Tibial artery (tissue), 4 donors: Measurements from ENCODE around the gene COCH.
"Not testable (repeated sequence)": the region's sequence is repeated elsewhere in the genome, so short reads cannot be mapped to it uniquely, and the experiment has no call there.

Experiments
- DNase-seq, 2 donors: peaks; one replicate each; pipeline ENCODE4 v3.0.0-alpha.2; 2019
- H3K27ac ChIP-seq, 2 donors: fragments of 200-600 bp; sonication (generic) in 1 of 2; 1 replicate in 1 of 2; 2 replicates in 1 of 2; pipeline ENCODE4 v1.5.1; 2018 to 2019; ENCODE audit warnings: mild to moderate bottlenecking in 1 of 2
- H3K27me3 ChIP-seq, 2 donors: fragments of 200-600 bp; sonication (generic) in 1 of 2; one replicate each; pipeline versions ENCODE4 v1.5.1 to v1.6.0; 2016 to 2019
- H3K36me3 ChIP-seq, 3 donors: fragments of 200-600 bp; sonication (generic) in 2 of 3; one replicate each; pipeline ENCODE4 v1.5.1; 2016 to 2019; ENCODE audit warnings: mild to moderate bottlenecking in 2 of 3
- H3K4me1 ChIP-seq, 4 donors: fragments of 200-600 bp; sonication (generic) in 2 of 4; 1 replicate in 3 of 4; 2 replicates in 1 of 4; pipeline ENCODE4 v1.5.1; 2016 to 2019
- H3K4me3 ChIP-seq, 2 donors: fragments of 200-600 bp; sonication (generic) in 1 of 2; 1 replicate in 1 of 2; 2 replicates in 1 of 2; pipeline ENCODE4 v1.5.1; 2018 to 2019; ENCODE audit warnings: mild to moderate bottlenecking in 2 of 2
- H3K9me3 ChIP-seq, 3 donors: fragments of 200-600 bp; sonication (generic) in 1 of 3; one replicate each; pipeline ENCODE4 v1.5.1; 2016 to 2019
- CTCF ChIP-seq, 2 experiments: fragments of 200-600 bp in 1 of 2; fragments of 450-650 bp in 1 of 2; IDR thresholded peaks; one replicate each; pipeline ENCODE4 v1.5.1; 2017 to 2019; ENCODE audit warnings: antibody characterized with exemption in 2 of 2, mild to moderate bottlenecking in 1 of 2, moderate library complexity in 1 of 2
- intact Hi-C: fragments of 100-400 bp; cut with DNase I; formaldehyde crosslinking; loops from one replicate; pipeline ENCODE4 v1.15.0; 2023; ENCODE audit warnings: low total_unique reads

COCH gene

GRCh38 chr14:30915596-30915995 lies 41.2 kb downstream of the COCH start:
- Histone ChIP-seq H3K9me3 (no peaks in the 10 kb centered on the region), H3K36me3 (peaks cover 6 to 13% (median 8%) of the 10 kb centered on the region in 3 donors), H3K27ac (no peak overlapping the region), H3K4me3 (no peak overlapping the region), H3K4me1 (peaks cover 0 to 9% (median 1%) of the 10 kb centered on the region in 4 donors), H3K27me3 (no peaks in the 10 kb centered on the region)
- DNase-seq: no peak
- intact Hi-C loops: no loop called here
- no peak for TF ChIP-seq CTCF (IDR thresholded peaks at IDR 0.05)

- no peak overlapping the region for H3K4me3 ChIP-seq
- H3K27me3 ChIP-seq: no peaks in the 10 kb centered on the region
- no peaks in the 10 kb centered on the region for H3K4me1 ChIP-seq
- no peaks in the 10 kb centered on the region for H3K9me3 ChIP-seq
- no peak overlapping the region for H3K27ac ChIP-seq
- intact Hi-C loops: no loop called here
- DNase-seq: no peak
- H3K36me3 ChIP-seq: peaks cover 0 to 5% (median 5%) of the 10 kb centered on the region in 3 donors
- TF ChIP-seq CTCF (IDR thresholded peaks at IDR 0.05): no peak
Observed at GRCh38 chr14:30921305-30921704, 46.9 kb downstream of the COCH start.

GRCh38 chr14:30921788-30922187 lies 47.4 kb downstream of the COCH start:
- no peak overlapping the region for H3K27ac ChIP-seq
- intact Hi-C loops: no loop called here
- no peak overlapping the region for H3K4me3 ChIP-seq
- H3K9me3 ChIP-seq: no peaks in the 10 kb centered on the region
- DNase-seq: no peak
- peaks cover 0 to 5% (median 5%) of the 10 kb centered on the region in 3 donors for H3K36me3 ChIP-seq
- no peaks in the 10 kb centered on the region for H3K4me1 ChIP-seq
- H3K27me3 ChIP-seq: no peaks in the 10 kb centered on the region
- no peak for TF ChIP-seq CTCF (IDR thresholded peaks at IDR 0.05)

DNA sequence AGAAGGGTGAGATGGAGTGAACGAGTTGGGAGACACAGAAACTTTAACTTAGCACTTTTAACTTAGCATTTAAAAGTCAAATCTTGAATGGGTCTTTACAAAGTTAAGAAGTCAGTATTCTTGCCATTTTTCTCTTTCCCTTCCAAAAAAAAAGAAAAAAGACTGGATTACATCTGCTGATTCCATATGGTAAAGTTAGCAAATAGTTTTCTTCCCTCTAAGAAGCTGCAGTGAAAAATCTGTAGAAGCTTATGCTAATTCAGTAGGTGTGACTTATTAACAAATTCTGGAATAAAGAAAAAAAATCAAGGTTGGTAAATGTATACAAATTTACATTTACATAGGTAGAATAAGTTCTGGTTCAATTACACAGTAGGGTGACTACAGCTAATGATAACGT lies 50.9 kb downstream of the COCH start:
- DNase-seq: no peak
- Histone ChIP-seq H3K36me3 (peaks cover 0 to 5% (median 5%) of the 10 kb centered on the region in 3 donors), H3K4me3 (no peak overlapping the region), H3K27ac (no peak overlapping the region), H3K4me1 (peaks cover 0 to 13% (median 0%) of the 10 kb centered on the region in 4 donors), H3K27me3 (no peaks in the 10 kb centered on the region), H3K9me3 (no peaks in the 10 kb centered on the region)
- intact Hi-C loops: no loop called here
- no peak for TF ChIP-seq CTCF (IDR thresholded peaks at IDR 0.05)

DNA sequence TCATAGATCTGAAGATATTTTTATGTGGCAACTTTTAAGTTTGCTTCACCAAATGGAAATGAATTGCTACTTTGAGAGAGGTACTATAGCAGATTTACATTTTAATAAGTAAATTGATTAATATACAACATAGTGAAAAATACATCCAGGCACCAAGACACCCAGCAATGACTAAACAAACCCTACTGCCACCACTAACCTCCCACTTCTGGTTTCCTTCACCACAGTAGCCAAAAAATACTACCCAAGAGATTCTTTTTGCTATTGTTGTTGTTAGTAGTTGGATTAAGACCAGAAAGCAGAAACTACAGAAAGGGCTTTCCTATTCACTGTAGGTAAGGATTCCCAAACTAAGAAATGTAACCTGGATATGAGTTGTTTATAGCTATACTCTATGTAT lies 54.1 kb downstream of the COCH start:
- Histone ChIP-seq H3K4me3 (no peak overlapping the region), H3K9me3 (no peaks in the 10 kb centered on the region), H3K27ac (no peak overlapping the region), H3K36me3 (peaks cover 0 to 5% (median 5%) of the 10 kb centered on the region in 3 donors), H3K27me3 (no peaks in the 10 kb centered on the region), H3K4me1 (peaks cover 0 to 13% (median 0%) of the 10 kb centered on the region in 4 donors)
- TF ChIP-seq CTCF (IDR thresholded peaks at IDR 0.05): no peak
- no peak for DNase-seq
- intact Hi-C loops: no loop called here

GRCh38 chr14:30933937-30934336 lies 59.6 kb downstream of the COCH start:
- H3K9me3 ChIP-seq, H3K27me3 ChIP-seq, H3K4me3 ChIP-seq, DNase-seq, H3K4me1 ChIP-seq, intact Hi-C loops, H3K27ac ChIP-seq: not testable (repeated sequence)
- H3K36me3 ChIP-seq: peaks cover 27 to 31% (median 27%) of the 10 kb centered on the region in 3 donors
